H1 (cell line): ENCODE results near the gene OSCP1. TPM values are rescaled to one million over a fixed set of nuclear protein-coding genes. Genes with fewer than 3 reads are reported as not detected.

Experiments
- BRCA1 ChIP-seq: IDR thresholded peaks from 2 replicates; pipeline ENCODE4 v1.6.1; 2012; ENCODE audit warnings: low read depth, low read length, improper control_type of control experiment
- SIX5 ChIP-seq: IDR thresholded peaks from 2 replicates; pipeline ENCODE4 v1.6.1; 2011; ENCODE audit warnings: mild to moderate bottlenecking, low read depth, low read length
- TBP ChIP-seq: IDR thresholded peaks from 2 replicates; pipeline ENCODE4 v1.6.1; 2011; ENCODE audit warnings: low read depth, low read length, improper control_type of control experiment
- YY1 ChIP-seq: IDR thresholded peaks from 2 replicates; pipeline ENCODE4 v1.6.1; 2011; ENCODE audit warnings: low read depth, mild to moderate bottlenecking, low read length
- ZNF274 ChIP-seq: IDR thresholded peaks from 2 replicates; pipeline ENCODE4 v1.7.0; 2012; ENCODE audit warnings: low read length, borderline replicate concordance; ENCODE audit errors: extremely low read depth
- polyA plus RNA-seq, 7 experiments: library from polyadenylated mRNA; depleted of rRNA in 3 of 7; stranded (reverse) in 5 of 7; unstranded in 2 of 7; fragments of >200 nt in 5 of 7; fragments of 200-250 nt in 2 of 7; gene quantifications; 1 replicate in 5 of 7; 2 replicates in 1 of 7; 4 replicates in 1 of 7; pipeline versions ENCODE4 v1.2.1 to v1.2.3, GENCODE V29; 2011 to 2013; ENCODE audit warnings: missing spikeins in 2 of 7, mixed read lengths in 2 of 7
- total RNA-seq: library from RNA; stranded (reverse); fragmentation: NEBNext Ultra II Directional; extraction: Animal tissue kit (Norgen Biotek cat#: 25700); gene quantifications from 2 replicates; pipeline ENCODE4 v1.2.1, GENCODE V29; 2021

The OSCP1 gene
- total and polyA plus RNA-seq, 2 of the 8 experiments (the other 6 are each of a cell fraction or from before 2014, with no cell fraction given), result 1.8 to 3.3 TPM

DNA sequence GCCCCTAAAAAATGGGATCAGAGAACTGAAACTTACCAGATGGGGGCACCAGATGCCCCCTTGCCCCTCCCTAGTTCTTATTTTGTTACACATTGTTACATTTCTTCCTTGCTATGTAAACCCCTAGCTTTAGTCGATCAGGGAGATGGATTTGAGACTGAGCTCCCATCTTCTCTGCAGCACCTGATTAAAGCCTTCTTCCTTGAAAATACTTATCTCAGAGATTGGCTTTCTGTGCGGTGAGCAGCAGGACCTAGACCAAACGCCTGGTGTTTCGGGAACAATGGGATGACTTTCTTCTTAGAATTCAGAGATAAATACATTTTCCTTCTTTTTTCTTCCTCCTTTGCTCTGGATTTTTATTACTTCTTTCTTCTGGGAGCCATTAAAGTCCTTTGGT is 35.9 kb downstream of the OSCP1 start (continued):
- TF ChIP-seq BRCA1 (no peak), SIX5 (no peak), YY1 (no peak), ZNF274 (no peak), TBP (no peak)
- TF ChIP-seq, all 59 proteins: peak for 0
